H1 (cell line): ENCODE measurements around the gene TPRG1L. TPM values are rescaled to one million over a fixed set of nuclear protein-coding genes. Genes with fewer than 3 reads are reported as not detected.

ENCODE experiments used
- CTCF ChIA-PET: fragments of 300-600 bp; sonication (Branson Sonifier 250); formaldehyde crosslinking; loops from one replicate; lab custom pipeline; 2021; ENCODE audit not compliant: partially characterized antibody; lab: Charles Lee
- POLR2A ChIA-PET: fragments of 300-600 bp; sonication (Branson Sonifier 250); formaldehyde crosslinking; loops from one replicate; lab custom pipeline; 2021; ENCODE audit warnings: inconsistent platforms; ENCODE audit not compliant: partially characterized antibody; lab: Charles Lee
- DNase-seq, 2 experiments: peaks; one replicate each; pipeline versions ENCODE4 v3.0.0 to v3.0.0-alpha.2; 2010 to 2022; ENCODE audit warnings: low spot score in 2 of 2, low read depth in 1 of 2, mixed read lengths in 1 of 2
- FAIRE-seq: peaks from 2 replicates; lab custom pipeline; 2011; peaks lifted over from hg19 to GRCh38; lab: Jason Lieb, UNC
- H2AFZ ChIP-seq: 2 replicates; pipeline ENCODE4 v1.8.1; 2012; ENCODE audit warnings: low read length, inconsistent platforms
- H2AK5ac ChIP-seq: 2 replicates; pipeline ENCODE4 v1.6.1; 2013; ENCODE audit warnings: low read depth, low read length
- H2BK120ac ChIP-seq: replicated peaks from 2 replicates; pipeline ENCODE3; 2013; ENCODE audit warnings: low read depth, low read length, inconsistent platforms
- H2BK12ac ChIP-seq: 2 replicates; pipeline ENCODE4 v1.6.1; 2013; ENCODE audit warnings: low read depth, low read length
- H2BK15ac ChIP-seq: 2 replicates; pipeline ENCODE4 v1.6.1; 2013; ENCODE audit warnings: low read length
- H2BK20ac ChIP-seq: 2 replicates; pipeline ENCODE4 v1.6.1; 2013; ENCODE audit warnings: low read length
- H2BK5ac ChIP-seq: 2 replicates; pipeline ENCODE4 v1.6.1; 2013; ENCODE audit warnings: low read depth, low read length
- H3K14ac ChIP-seq: 2 replicates; pipeline ENCODE4 v1.6.1; 2013; ENCODE audit warnings: inconsistent platforms; ENCODE audit not compliant: insufficient read length
- H3K18ac ChIP-seq: 2 replicates; pipeline ENCODE4 v1.6.1; 2013; ENCODE audit warnings: low read length; ENCODE audit errors: extremely low read depth
- H3K23ac ChIP-seq: 2 replicates; pipeline ENCODE4 v1.6.1; 2013; ENCODE audit warnings: inconsistent platforms; ENCODE audit not compliant: insufficient read length
- H3K23me2 ChIP-seq: 2 replicates; pipeline ENCODE4 v1.6.1; 2013; ENCODE audit warnings: low read depth, low read length
- H3K27ac ChIP-seq: 2 replicates; pipeline ENCODE4 v1.6.1; 2011; ENCODE audit warnings: low read depth, low read length, inconsistent platforms
- H3K27me3 ChIP-seq, 4 experiments: replicated peaks in 1 of 4; 1 replicate in 1 of 4; 2 replicates in 3 of 4; pipeline versions ENCODE4 v1.6.1 to v1.8.1; 2011 to 2013; ENCODE audit warnings: low read length in 3 of 4, mild to moderate bottlenecking in 3 of 4, inconsistent platforms in 2 of 4, mixed read lengths in 2 of 4, moderate library complexity in 1 of 4; ENCODE audit not compliant: control insufficient read depth in 3 of 4, insufficient read depth in 3 of 4; ENCODE audit errors: extremely low read depth in 1 of 4
- H3K36me3 ChIP-seq, 4 experiments: 2 replicates each; pipeline versions ENCODE4 v1.6.1 to v1.8.1; 2011 to 2013; ENCODE audit warnings: mild to moderate bottlenecking in 4 of 4, low read length in 3 of 4, moderate library complexity in 2 of 4, control low read depth in 1 of 4, inconsistent platforms in 1 of 4; ENCODE audit not compliant: insufficient read depth in 4 of 4, control insufficient read depth in 2 of 4
- H3K4ac ChIP-seq: replicated peaks from 2 replicates; pipeline ENCODE3; 2013; ENCODE audit warnings: low read length, low read depth, mixed read lengths, inconsistent platforms; ENCODE audit not compliant: insufficient read length
- H3K4me1 ChIP-seq, 4 experiments: replicated peaks in 1 of 4; 1 replicate in 1 of 4; 2 replicates in 3 of 4; pipeline versions ENCODE4 v1.6.1 to v1.8.1; 2011 to 2013; ENCODE audit warnings: low read length in 3 of 4, inconsistent platforms in 2 of 4, mixed read lengths in 1 of 4; ENCODE audit not compliant: insufficient read depth in 4 of 4, control insufficient read depth in 3 of 4
- H3K4me2 ChIP-seq, 2 experiments: 2 replicates each; pipeline versions ENCODE4 v1.6.1 to v1.8.1; 2011 to 2013; ENCODE audit warnings: low read depth in 2 of 2, low read length in 2 of 2, control low read depth in 1 of 2, inconsistent platforms in 1 of 2, mild to moderate bottlenecking in 1 of 2; ENCODE audit not compliant: insufficient read depth in 1 of 2
- H3K4me3 ChIP-seq, 4 experiments: fragments of 200-600, 300-600 bp in 1 of 4; sonication (generic), shearing (Covaris generic), sonication (Bioruptor Twin) in 1 of 4; 2 replicates each; pipeline versions ENCODE4 v1.5.1 to v1.8.1; 2011 to 2016; ENCODE audit warnings: low read length in 4 of 4, low read depth in 3 of 4, control low read depth in 2 of 4, inconsistent platforms in 2 of 4, mild to moderate bottlenecking in 2 of 4, mixed read lengths in 1 of 4, moderate library complexity in 1 of 4; ENCODE audit not compliant: insufficient read depth in 2 of 4; ENCODE audit errors: extremely low read depth in 1 of 4
- H3K56ac ChIP-seq: replicated peaks from 2 replicates; pipeline ENCODE3; 2013; ENCODE audit warnings: low read depth, mild to moderate bottlenecking, mixed read lengths, low read length, inconsistent platforms; ENCODE audit not compliant: insufficient read length
- H3K79me1 ChIP-seq: 2 replicates; pipeline ENCODE4 v1.6.1; 2013; ENCODE audit warnings: low read depth, low read length, control low read depth
- H3K79me2 ChIP-seq, 2 experiments: 2 replicates each; pipeline versions ENCODE4 v1.6.1 to v1.8.1; 2012 to 2013; ENCODE audit warnings: low read length in 2 of 2, mild to moderate bottlenecking in 2 of 2, inconsistent platforms in 1 of 2; ENCODE audit not compliant: insufficient read depth in 2 of 2, control insufficient read depth in 1 of 2
- H3K9ac ChIP-seq, 4 experiments: replicated peaks in 1 of 4; 1 replicate in 1 of 4; 2 replicates in 3 of 4; pipeline versions ENCODE4 v1.6.1 to v1.8.1; 2011 to 2013; ENCODE audit warnings: low read depth in 3 of 4, low read length in 3 of 4, control low read depth in 2 of 4, mild to moderate bottlenecking in 2 of 4, moderate library complexity in 2 of 4, inconsistent platforms in 1 of 4; ENCODE audit errors: extremely low read depth in 1 of 4
- H3K9me3 ChIP-seq, 2 experiments: 2 replicates each; pipeline versions ENCODE4 v1.6.1 to v1.8.1; 2012 to 2013; ENCODE audit warnings: mild to moderate bottlenecking in 2 of 2, moderate library complexity in 2 of 2, control low read depth in 1 of 2, inconsistent platforms in 1 of 2, low read depth in 1 of 2, low read length in 1 of 2, mixed read lengths in 1 of 2; ENCODE audit not compliant: insufficient read depth in 2 of 2
- H4K20me1 ChIP-seq, 2 experiments: replicated peaks in 1 of 2; 2 replicates each; pipeline versions ENCODE3 to v1.8.1; 2011 to 2013; ENCODE audit warnings: inconsistent platforms in 2 of 2, low read length in 2 of 2, mild to moderate bottlenecking in 1 of 2; ENCODE audit not compliant: insufficient read depth in 2 of 2, control insufficient read depth in 1 of 2
- H4K5ac ChIP-seq: 2 replicates; pipeline ENCODE4 v1.6.1; 2013; ENCODE audit warnings: low read length, low read depth, mixed read lengths, inconsistent platforms; ENCODE audit not compliant: insufficient read length
- H4K8ac ChIP-seq: 2 replicates; pipeline ENCODE4 v1.8.0; 2013; ENCODE audit warnings: mild to moderate bottlenecking, moderate library complexity, low read length, inconsistent platforms; ENCODE audit not compliant: insufficient read depth; ENCODE audit errors: extremely low read depth
- H4K91ac ChIP-seq: replicated peaks from 2 replicates; pipeline ENCODE3; 2013; ENCODE audit warnings: low read length, mixed read lengths, inconsistent platforms; ENCODE audit not compliant: insufficient read length
- BCL11A ChIP-seq, 2 experiments: IDR thresholded peaks; one replicate each; pipeline ENCODE4 v1.6.1; 2011; ENCODE audit warnings: low read depth in 2 of 2, low read length in 2 of 2, mild to moderate bottlenecking in 2 of 2
- CTBP2 ChIP-seq: IDR thresholded peaks from 2 replicates; pipeline ENCODE4 v1.7.0; 2011; ENCODE audit warnings: borderline replicate concordance, mild to moderate bottlenecking, moderate library complexity, mixed read lengths, low read length; ENCODE audit not compliant: insufficient read depth, insufficient read length
- TAF7 ChIP-seq: optimal IDR thresholded peaks from 2 replicates; pipeline ENCODE3; 2011; ENCODE audit warnings: low read depth, mild to moderate bottlenecking, inconsistent platforms, low read length, moderate library complexity, borderline replicate concordance
- TBP ChIP-seq: IDR thresholded peaks from 2 replicates; pipeline ENCODE4 v1.6.1; 2011; ENCODE audit warnings: low read depth, low read length, improper control_type of control experiment
- WGBS, 2 experiments: shearing (Covaris generic) in 1 of 2; methylation state at CpG; one replicate each; pipeline versions ENCODE4 v1.1.6 to v1.1.7; 2013 to 2015; ENCODE audit warnings: low lambda C conversion rate in 2 of 2, mixed read lengths in 2 of 2, inconsistent platforms in 1 of 2, low coverage in 1 of 2, missing lambda C conversion rate in 1 of 2; ENCODE audit not compliant: insufficient replicate concordance in 2 of 2, insufficient coverage in 1 of 2, insufficient read length in 1 of 2; ENCODE audit errors: extremely low coverage in 1 of 2, missing lambda C conversion rate in 1 of 2; 5-methylcytosine and 5-hydroxymethylcytosine counted together
- polyA plus RNA-seq, 7 experiments: library from polyadenylated mRNA; depleted of rRNA in 3 of 7; stranded (reverse) in 5 of 7; unstranded in 2 of 7; fragments of >200 nt in 5 of 7; fragments of 200-250 nt in 2 of 7; gene quantifications; 1 replicate in 5 of 7; 2 replicates in 1 of 7; 4 replicates in 1 of 7; pipeline versions ENCODE4 v1.2.1 to v1.2.3, GENCODE V29; 2011 to 2013; ENCODE audit warnings: missing spikeins in 2 of 7, mixed read lengths in 2 of 7
- total RNA-seq: library from RNA; stranded (reverse); fragmentation: NEBNext Ultra II Directional; extraction: Animal tissue kit (Norgen Biotek cat#: 25700); gene quantifications from 2 replicates; pipeline ENCODE4 v1.2.1, GENCODE V29; 2021

The TPRG1L gene
- total and polyA plus RNA-seq, 2 of the 8 experiments (the other 6 are each of a cell fraction or from before 2014, with no cell fraction given), result 21.7 to 22.3 TPM

DNA sequence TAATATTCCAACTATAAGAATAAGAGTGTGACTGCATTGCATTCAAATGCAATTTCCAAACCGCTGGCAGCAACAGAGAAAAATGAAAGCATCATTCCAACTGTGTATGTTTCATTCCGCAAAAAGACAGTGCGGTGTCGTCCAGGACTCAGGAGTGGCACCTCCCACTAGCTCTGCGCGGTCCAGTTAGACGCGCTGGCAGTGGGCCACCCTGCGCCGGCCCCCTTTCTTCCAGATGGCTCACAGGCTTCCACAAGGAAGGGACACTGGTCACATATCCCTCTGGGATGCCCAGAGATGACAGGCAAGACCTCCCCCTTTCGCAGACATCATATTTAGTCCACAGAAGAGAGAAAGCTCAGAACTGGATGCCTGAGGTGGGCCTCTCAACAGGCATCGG is 13.2 kb downstream of the TPRG1L start:
- no peak for TF ChIP-seq CTBP2
- TF ChIP-seq BCL11A (IDR thresholded peaks at IDR 0.05; ENCODE audit: low read depth in 2 of 2, low read length in 2 of 2), result no peak
- no peak for TF ChIP-seq TBP
- no peak for TF ChIP-seq TAF7
- Histone ChIP-seq H3K14ac (no peak overlapping the region), H2BK5ac (no peak overlapping the region), H3K79me2 (no peaks in the 10 kb centered on the region), H3K23me2 (no peaks in the 10 kb centered on the region), H3K27ac (no peak overlapping the region), H2AK5ac (no peak overlapping the region), H2BK20ac (no peak overlapping the region), H3K9ac (no peak overlapping the region), H3K4me3 (no peak overlapping the region), H4K91ac (no peak overlapping the region), H2BK120ac (no peak overlapping the region), H3K4me1 (no peaks in the 10 kb centered on the region), H3K9me3 (no peaks in the 10 kb centered on the region), H3K18ac (no peak overlapping the region), H4K8ac (no peak overlapping the region), H3K27me3 (no peaks in the 10 kb centered on the region), H2AFZ (no peak overlapping the region), H3K36me3 (peaks cover 4 to 20% (median 9%) of the 10 kb centered on the region in 4 experiments; a peak in 6 of 8 replicates), H3K4me2 (no peak overlapping the region), H4K5ac (no peak overlapping the region), H3K56ac (no peak overlapping the region), H3K79me1 (peaks cover 5% of the 10 kb centered on the region), H4K20me1 (peaks cover 0 to 12% of the 10 kb centered on the region in 2 experiments), H2BK12ac (no peak overlapping the region), H3K4ac (no peak overlapping the region), H2BK15ac (no peak overlapping the region), H3K23ac (no peak overlapping the region)
- POLR2A ChIA-PET, result no interaction called here
- WGBS, 2 experiments, result 86% methylated on average over 11 of the region's 12 CpGs; no CpG with 5 or more reads in 1 of the 2 experiments
- DNase-seq, result no peak
- CTCF ChIA-PET, result interaction anchor here (1.0 to 1.7 kb wide), 4 partner anchors 27 to 136 kb away, joined by 3 to 7 read pairs (median 4); no protein-coding TSS in a partner anchor
- FAIRE-seq, result no peak
